ENCODE results near the gene SLIT1.
"Not testable (repeated sequence)": the region's sequence is repeated elsewhere in the genome, so short reads cannot be mapped to it uniquely, and the experiment has no call there.

Gene SLIT1

GRCh38 chr10:97089209-97089870, 96.4 kb downstream of the SLIT1 start:
- no peaks in the 10 kb centered on the region for H3K4me1 ChIP-seq (ENCODE audit: insufficient read depth, low read length)
- no peaks in the 10 kb centered on the region for H3K36me3 ChIP-seq (ENCODE audit: insufficient read depth, low read length)
- H3K9ac ChIP-seq (ENCODE audit: low read length): no peak overlapping the region
- H3K4me3 ChIP-seq (ENCODE audit: low read depth in 1 of 2, low read length in 2 of 2): no peak overlapping the region
- H3K27ac ChIP-seq (ENCODE audit: low read depth, low read length): no peak overlapping the region
- no peaks in the 10 kb centered on the region for H3K9me3 ChIP-seq (ENCODE audit: low read length)
- peaks cover 0 to 20% of the 10 kb centered on the region in 2 donors for H3K27me3 ChIP-seq (ENCODE audit: control insufficient read depth in 1 of 2, insufficient read depth in 2 of 2, low read length in 2 of 2)

GRCh38 chr10:97087296-97087695, 98.5 kb downstream of the SLIT1 start:
- Histone ChIP-seq H3K9me3 (ENCODE audit: low read length) (no peaks in the 10 kb centered on the region), H3K27me3 (ENCODE audit: control insufficient read depth in 1 of 2, insufficient read depth in 2 of 2, low read length in 2 of 2) (peaks cover 0 to 20% of the 10 kb centered on the region in 2 donors), H3K4me3 (ENCODE audit: low read depth in 1 of 2, low read length in 2 of 2) (no peak overlapping the region), H3K9ac (ENCODE audit: low read length) (no peak overlapping the region), H3K4me1 (ENCODE audit: insufficient read depth, low read length) (no peaks in the 10 kb centered on the region), H3K27ac (ENCODE audit: low read depth, low read length) (no peak overlapping the region), H3K36me3 (ENCODE audit: insufficient read depth, low read length) (no peaks in the 10 kb centered on the region)

GRCh38 chr10:97086530-97086929, 99.2 kb downstream of the SLIT1 start:
- peaks cover 0 to 20% of the 10 kb centered on the region in 2 donors for H3K27me3 ChIP-seq (ENCODE audit: control insufficient read depth in 1 of 2, insufficient read depth in 2 of 2, low read length in 2 of 2)
- H3K9ac ChIP-seq (ENCODE audit: low read length): no peak overlapping the region
- no peaks in the 10 kb centered on the region for H3K4me1 ChIP-seq (ENCODE audit: insufficient read depth, low read length)
- no peak overlapping the region for H3K27ac ChIP-seq (ENCODE audit: low read depth, low read length)
- no peaks in the 10 kb centered on the region for H3K36me3 ChIP-seq (ENCODE audit: insufficient read depth, low read length)
- H3K4me3 ChIP-seq (ENCODE audit: low read depth in 1 of 2, low read length in 2 of 2): no peak overlapping the region
- H3K9me3 ChIP-seq (ENCODE audit: low read length): no peaks in the 10 kb centered on the region

GRCh38 chr10:97083228-97083829, 102.4 kb downstream of the SLIT1 start:
- Histone ChIP-seq H3K9me3 (ENCODE audit: low read length) (no peaks in the 10 kb centered on the region), H3K4me3 (ENCODE audit: low read depth in 1 of 2, low read length in 2 of 2) (no peak overlapping the region), H3K27ac (ENCODE audit: low read depth, low read length) (no peak overlapping the region), H3K9ac (ENCODE audit: low read length) (no peak overlapping the region), H3K36me3 (ENCODE audit: insufficient read depth, low read length) (no peaks in the 10 kb centered on the region), H3K4me1 (ENCODE audit: insufficient read depth, low read length) (no peaks in the 10 kb centered on the region), H3K27me3 (ENCODE audit: control insufficient read depth in 1 of 2, insufficient read depth in 2 of 2, low read length in 2 of 2) (peaks cover 0 to 9% of the 10 kb centered on the region in 2 donors)

- not testable (repeated sequence) for H3K9me3 ChIP-seq (ENCODE audit: low read length); H3K27me3 ChIP-seq (ENCODE audit: control insufficient read depth in 1 of 2, insufficient read depth in 2 of 2, low read length in 2 of 2); H3K4me3 ChIP-seq (ENCODE audit: low read depth in 1 of 2, low read length in 2 of 2); H3K9ac ChIP-seq (ENCODE audit: low read length); H3K36me3 ChIP-seq (ENCODE audit: insufficient read depth, low read length); H3K27ac ChIP-seq (ENCODE audit: low read depth, low read length); H3K4me1 ChIP-seq (ENCODE audit: insufficient read depth, low read length)
These were observed 103.2 kb downstream of the SLIT1 start for GRCh38 chr10:97082575-97082974.

- H3K9me3 ChIP-seq (ENCODE audit: low read length): no peaks in the 10 kb centered on the region
- no peaks in the 10 kb centered on the region for H3K27me3 ChIP-seq (ENCODE audit: control insufficient read depth in 1 of 2, insufficient read depth in 2 of 2, low read length in 2 of 2)
- H3K36me3 ChIP-seq (ENCODE audit: insufficient read depth, low read length): no peaks in the 10 kb centered on the region
- no peaks in the 10 kb centered on the region for H3K4me1 ChIP-seq (ENCODE audit: insufficient read depth, low read length)
- H3K4me3 ChIP-seq (ENCODE audit: low read depth in 1 of 2, low read length in 2 of 2): no peak overlapping the region
- H3K9ac ChIP-seq (ENCODE audit: low read length): no peak overlapping the region
- no peak overlapping the region for H3K27ac ChIP-seq (ENCODE audit: low read depth, low read length)
These were observed 104.0 kb downstream of the SLIT1 start for GRCh38 chr10:97081621-97082235.

GRCh38 chr10:97080051-97080776, 105.5 kb downstream of the SLIT1 start:
- H3K27me3 ChIP-seq (ENCODE audit: control insufficient read depth in 1 of 2, insufficient read depth in 2 of 2, low read length in 2 of 2): no peaks in the 10 kb centered on the region
- H3K9me3 ChIP-seq (ENCODE audit: low read length): no peaks in the 10 kb centered on the region
- no peak overlapping the region for H3K27ac ChIP-seq (ENCODE audit: low read depth, low read length)
- no peak overlapping the region for H3K9ac ChIP-seq (ENCODE audit: low read length)
- no peak overlapping the region for H3K4me3 ChIP-seq (ENCODE audit: low read depth in 1 of 2, low read length in 2 of 2)
- H3K4me1 ChIP-seq (ENCODE audit: insufficient read depth, low read length): no peaks in the 10 kb centered on the region
- no peaks in the 10 kb centered on the region for H3K36me3 ChIP-seq (ENCODE audit: insufficient read depth, low read length)

GRCh38 chr10:97079448-97079847, 106.3 kb downstream of the SLIT1 start:
- H3K27ac ChIP-seq (ENCODE audit: low read depth, low read length): no peak overlapping the region
- no peaks in the 10 kb centered on the region for H3K4me1 ChIP-seq (ENCODE audit: insufficient read depth, low read length)
- no peaks in the 10 kb centered on the region for H3K27me3 ChIP-seq (ENCODE audit: control insufficient read depth in 1 of 2, insufficient read depth in 2 of 2, low read length in 2 of 2)
- H3K9ac ChIP-seq (ENCODE audit: low read length): no peak overlapping the region
- no peak overlapping the region for H3K4me3 ChIP-seq (ENCODE audit: low read depth in 1 of 2, low read length in 2 of 2)
- no peaks in the 10 kb centered on the region for H3K36me3 ChIP-seq (ENCODE audit: insufficient read depth, low read length)
- no peaks in the 10 kb centered on the region for H3K9me3 ChIP-seq (ENCODE audit: low read length)

GRCh38 chr10:97078938-97079445, 106.8 kb downstream of the SLIT1 start:
- no peaks in the 10 kb centered on the region for H3K9me3 ChIP-seq (ENCODE audit: low read length)
- no peak overlapping the region for H3K4me3 ChIP-seq (ENCODE audit: low read depth in 1 of 2, low read length in 2 of 2)
- H3K27ac ChIP-seq (ENCODE audit: low read depth, low read length): no peak overlapping the region
- no peaks in the 10 kb centered on the region for H3K36me3 ChIP-seq (ENCODE audit: insufficient read depth, low read length)
- no peak overlapping the region for H3K9ac ChIP-seq (ENCODE audit: low read length)
- no peaks in the 10 kb centered on the region for H3K27me3 ChIP-seq (ENCODE audit: control insufficient read depth in 1 of 2, insufficient read depth in 2 of 2, low read length in 2 of 2)
- no peaks in the 10 kb centered on the region for H3K4me1 ChIP-seq (ENCODE audit: insufficient read depth, low read length)

- peaks cover 0 to 2% of the 10 kb centered on the region in 2 donors for H3K27me3 ChIP-seq (ENCODE audit: control insufficient read depth in 1 of 2, insufficient read depth in 2 of 2, low read length in 2 of 2)
These were observed 107.4 kb downstream of the SLIT1 start for GRCh38 chr10:97078261-97078937.

GRCh38 chr10:97076781-97077180, 109.0 kb downstream of the SLIT1 start:
- Histone ChIP-seq H3K4me1 (ENCODE audit: insufficient read depth, low read length) (no peaks in the 10 kb centered on the region), H3K36me3 (ENCODE audit: insufficient read depth, low read length) (no peaks in the 10 kb centered on the region), H3K9ac (ENCODE audit: low read length) (no peak overlapping the region), H3K27me3 (ENCODE audit: control insufficient read depth in 1 of 2, insufficient read depth in 2 of 2, low read length in 2 of 2) (peaks cover 5 to 6% of the 10 kb centered on the region in 2 donors), H3K9me3 (ENCODE audit: low read length) (no peaks in the 10 kb centered on the region), H3K4me3 (ENCODE audit: low read depth in 1 of 2, low read length in 2 of 2) (no peak overlapping the region), H3K27ac (ENCODE audit: low read depth, low read length) (no peak overlapping the region)

More at GRCh38 chr10:97078261-97078937, 107.4 kb downstream of the SLIT1 start:
- no peaks in the 10 kb centered on the region for H3K9me3 ChIP-seq (ENCODE audit: low read length)
- H3K4me3 ChIP-seq (ENCODE audit: low read depth in 1 of 2, low read length in 2 of 2): no peak overlapping the region
- H3K9ac ChIP-seq (ENCODE audit: low read length): no peak overlapping the region
- no peaks in the 10 kb centered on the region for H3K36me3 ChIP-seq (ENCODE audit: insufficient read depth, low read length)
- no peaks in the 10 kb centered on the region for H3K4me1 ChIP-seq (ENCODE audit: insufficient read depth, low read length)
- H3K27ac ChIP-seq (ENCODE audit: low read depth, low read length): no peak overlapping the region

Data from muscle layer of colon (tissue), 2 donors.